ENCODE measurements around the gene LATS2.
"Not testable (repeated sequence)": the region's sequence is repeated elsewhere in the genome, so short reads cannot be mapped to it uniquely, and the experiment has no call there.

LATS2 gene

DNA sequence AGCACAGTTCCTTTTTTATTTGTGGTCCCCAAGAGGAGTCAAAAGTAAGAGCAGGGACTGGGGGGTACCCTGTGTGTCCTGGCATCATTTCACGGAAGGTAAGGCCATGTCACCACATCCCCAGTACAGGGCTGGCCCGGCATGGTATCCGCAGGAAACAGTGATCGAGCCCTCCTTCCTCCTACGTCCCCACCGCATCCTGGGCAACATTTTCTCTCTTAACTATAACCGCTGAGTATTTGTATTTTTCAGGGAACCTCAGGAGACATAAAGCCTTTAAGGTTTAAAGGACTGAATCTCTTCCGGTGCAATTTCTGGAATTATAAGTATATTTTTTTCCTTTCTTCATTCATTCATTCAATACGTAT, 13.6 kb upstream of the LATS2 start:
- no peak for DNase-seq

DNA sequence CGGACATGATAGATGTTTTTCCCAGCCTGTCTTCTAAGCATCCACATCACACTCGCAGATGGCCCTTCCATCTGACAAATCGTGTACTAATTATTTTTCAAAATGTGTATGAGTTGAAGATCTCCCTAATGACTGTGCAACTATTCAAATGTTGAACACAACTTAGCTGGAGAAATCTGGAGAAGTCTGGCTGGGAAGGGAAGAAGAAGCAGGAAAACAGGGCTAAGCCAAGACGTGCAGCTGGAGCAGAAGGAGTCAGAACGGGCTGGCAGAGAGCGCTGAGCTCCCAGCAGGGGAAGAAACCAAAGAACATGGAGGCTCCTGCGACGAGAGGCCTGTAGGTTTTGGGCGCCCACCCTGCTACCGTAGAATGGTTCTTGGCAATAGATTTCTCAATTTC, 13.2 kb upstream of the LATS2 start:
- DNase-seq: no peak

DNA sequence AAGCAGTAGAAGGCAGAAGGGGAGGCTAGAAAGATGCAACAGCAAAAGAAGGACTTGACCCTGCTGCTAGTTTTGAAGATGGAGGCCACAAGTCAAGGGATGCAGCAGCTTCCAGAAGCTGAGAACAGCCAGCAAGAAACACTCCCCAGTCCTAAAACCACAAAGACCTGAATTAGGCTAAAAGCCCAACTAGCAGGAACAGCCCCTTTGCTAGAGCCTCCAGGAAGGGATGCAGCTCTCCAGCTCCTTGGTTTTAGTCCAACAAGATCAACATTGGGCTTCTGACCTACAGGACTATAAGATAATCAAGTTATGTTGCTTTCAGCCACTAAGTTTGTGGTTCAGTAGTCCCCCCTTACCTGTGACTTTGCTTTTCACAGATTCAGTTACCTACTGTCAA, 10.5 kb upstream of the LATS2 start:
- no peak for DNase-seq

DNA sequence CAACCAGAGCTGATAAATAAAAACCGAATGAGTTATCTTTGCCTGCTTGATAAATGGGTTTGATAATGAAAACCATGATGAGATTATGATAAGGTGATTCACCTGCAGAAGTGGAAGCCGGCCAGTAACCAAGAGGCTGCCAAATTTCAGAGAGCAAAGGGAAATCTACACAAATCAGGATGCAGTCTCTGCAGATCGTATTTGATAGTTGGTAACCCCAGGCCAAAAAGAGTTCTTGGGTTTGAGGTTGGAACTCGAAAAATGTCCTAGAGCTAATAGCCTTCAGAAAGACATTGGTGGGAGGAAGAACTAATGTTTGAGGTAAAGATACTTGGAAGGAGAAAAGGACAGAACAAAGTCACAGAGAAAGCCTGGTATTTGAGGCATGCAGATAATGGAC, 9.6 kb upstream of the LATS2 start:
- no peak for DNase-seq

DNA sequence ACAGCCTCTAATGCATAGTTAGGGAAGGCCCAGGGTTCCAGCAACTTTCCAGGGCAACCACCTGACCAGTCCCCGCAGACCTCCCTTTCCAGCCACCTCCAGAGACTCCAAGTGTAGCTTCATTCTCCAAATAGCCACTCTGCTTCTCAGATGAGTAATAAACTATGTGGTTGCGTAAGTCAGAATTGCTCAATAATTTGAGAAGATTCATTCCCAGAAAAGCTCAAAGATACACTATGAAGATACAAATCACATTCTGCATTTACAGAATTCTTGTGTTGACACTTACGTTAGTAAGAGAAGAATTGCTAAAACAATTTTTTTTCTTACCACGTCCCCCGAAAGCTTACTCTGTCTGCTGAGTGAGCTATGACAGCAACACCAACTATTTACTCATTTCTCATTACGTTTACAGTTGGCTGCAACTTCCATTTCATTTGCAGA, 8.2 kb upstream of the LATS2 start:
- no peak for DNase-seq

DNA sequence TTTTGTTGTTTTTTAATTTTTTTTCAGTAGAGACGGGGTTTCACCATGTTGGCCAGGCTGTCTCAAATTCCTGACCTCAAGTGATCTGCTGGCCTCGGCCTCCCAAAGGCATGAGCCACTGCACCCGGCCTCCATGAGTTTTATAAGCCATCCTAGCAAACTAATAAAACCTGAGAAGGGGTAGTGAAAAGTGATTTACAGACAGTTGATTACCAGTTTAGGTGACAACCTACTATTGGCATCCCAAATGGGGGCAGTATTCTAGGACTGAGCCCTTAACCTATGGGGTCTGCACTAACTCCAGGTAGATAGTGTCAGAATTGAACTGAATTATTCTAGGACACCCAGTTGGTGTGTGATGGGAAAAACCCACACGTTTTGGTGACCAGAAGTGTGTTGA, 6.5 kb upstream of the LATS2 start:
- DNase-seq: no peak

DNA sequence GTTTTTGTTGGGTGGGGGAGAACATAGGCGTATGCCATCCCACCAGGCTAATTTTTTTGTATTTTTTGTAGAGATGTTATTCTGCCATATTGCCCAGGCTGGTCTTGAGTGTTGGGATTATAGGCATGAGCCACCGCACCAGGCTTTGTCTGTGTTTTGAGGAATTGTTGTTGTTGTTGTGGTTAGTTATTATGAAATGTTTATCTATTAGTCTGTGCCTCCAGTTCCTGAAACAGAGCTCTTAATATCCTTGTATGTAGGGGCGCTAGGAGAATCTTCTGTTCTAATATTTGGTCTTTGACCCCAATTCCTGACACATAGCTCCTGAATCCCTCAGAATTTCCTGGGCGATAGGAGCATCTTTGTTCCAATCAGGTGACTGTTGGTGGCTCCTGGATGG, 5.6 kb upstream of the LATS2 start:
- DNase-seq: no peak

DNA sequence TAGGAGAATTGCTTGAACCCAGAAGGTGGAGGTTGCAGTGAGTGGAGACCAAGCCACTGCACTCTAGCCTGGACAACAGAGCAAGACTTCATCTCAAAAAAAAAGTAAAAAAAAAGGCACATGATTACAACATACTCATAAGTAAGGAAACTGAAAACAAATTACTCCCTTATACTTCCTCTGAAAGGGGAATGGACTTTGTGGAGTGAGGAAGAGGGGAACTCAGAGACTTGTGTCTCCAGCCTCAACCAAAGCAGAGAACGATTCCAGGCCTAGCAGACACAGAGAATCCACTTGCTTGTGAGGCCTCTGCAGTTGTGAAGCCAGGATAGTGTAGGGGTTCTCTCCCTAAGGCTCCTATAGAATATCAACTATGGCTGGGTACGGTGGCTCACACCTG, 4.3 kb upstream of the LATS2 start:
- no peak for DNase-seq

DNA sequence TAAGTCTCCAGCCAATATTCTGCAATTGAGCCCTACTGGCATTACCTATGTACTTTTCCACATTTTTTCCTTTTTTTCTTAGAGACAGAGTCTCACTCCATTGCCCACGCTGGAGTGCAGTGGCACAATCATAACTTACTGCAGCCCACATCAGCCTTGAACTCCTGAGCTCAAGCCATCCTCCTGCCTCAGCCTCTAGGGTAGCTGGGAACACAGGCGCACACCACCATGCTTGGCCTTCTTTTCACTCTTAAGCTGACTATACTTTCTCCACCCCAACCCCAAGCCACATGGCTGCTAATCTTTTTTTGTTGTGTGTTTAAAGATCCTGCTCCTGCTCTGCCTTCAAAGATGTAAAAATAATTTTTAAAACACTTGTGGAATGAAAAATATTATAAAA, 1.6 kb upstream of the LATS2 start:
- no peak for DNase-seq

DNA sequence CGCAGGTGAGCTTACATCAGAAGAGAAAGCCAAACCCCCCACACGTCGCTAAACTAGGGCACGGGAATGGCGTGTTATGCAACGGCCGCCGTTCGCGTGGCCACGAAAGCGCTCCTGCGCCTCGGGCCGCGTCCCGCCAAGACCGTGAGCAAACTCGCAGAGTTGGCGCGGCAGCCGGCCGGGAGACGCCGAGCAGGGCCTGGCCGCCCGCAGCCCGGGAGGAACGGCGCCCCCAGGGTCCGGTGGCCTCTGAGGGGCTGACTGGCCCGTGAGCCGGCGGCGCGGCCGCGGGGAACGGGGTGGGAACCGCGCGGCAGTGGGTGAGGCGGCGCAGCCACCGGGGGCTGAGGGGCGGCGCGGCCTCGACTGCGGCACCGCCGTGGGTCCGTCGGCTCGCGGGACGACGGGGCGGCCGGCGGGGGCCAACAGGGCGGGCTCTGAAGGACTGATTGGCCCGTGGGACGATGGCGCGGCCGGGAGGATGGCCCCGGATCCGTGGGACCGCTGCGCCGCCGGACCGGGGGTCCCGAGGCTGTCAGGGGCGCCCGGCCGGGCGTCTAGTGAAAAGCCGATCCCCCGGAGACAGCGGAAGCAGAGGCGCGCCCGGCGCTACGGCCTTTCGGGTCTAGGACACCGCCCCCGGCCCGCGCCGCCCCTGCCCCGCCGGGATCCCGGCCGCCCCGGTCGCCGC, 903 bp downstream of the LATS2 start:
- DNase-seq: no peak

DNA sequence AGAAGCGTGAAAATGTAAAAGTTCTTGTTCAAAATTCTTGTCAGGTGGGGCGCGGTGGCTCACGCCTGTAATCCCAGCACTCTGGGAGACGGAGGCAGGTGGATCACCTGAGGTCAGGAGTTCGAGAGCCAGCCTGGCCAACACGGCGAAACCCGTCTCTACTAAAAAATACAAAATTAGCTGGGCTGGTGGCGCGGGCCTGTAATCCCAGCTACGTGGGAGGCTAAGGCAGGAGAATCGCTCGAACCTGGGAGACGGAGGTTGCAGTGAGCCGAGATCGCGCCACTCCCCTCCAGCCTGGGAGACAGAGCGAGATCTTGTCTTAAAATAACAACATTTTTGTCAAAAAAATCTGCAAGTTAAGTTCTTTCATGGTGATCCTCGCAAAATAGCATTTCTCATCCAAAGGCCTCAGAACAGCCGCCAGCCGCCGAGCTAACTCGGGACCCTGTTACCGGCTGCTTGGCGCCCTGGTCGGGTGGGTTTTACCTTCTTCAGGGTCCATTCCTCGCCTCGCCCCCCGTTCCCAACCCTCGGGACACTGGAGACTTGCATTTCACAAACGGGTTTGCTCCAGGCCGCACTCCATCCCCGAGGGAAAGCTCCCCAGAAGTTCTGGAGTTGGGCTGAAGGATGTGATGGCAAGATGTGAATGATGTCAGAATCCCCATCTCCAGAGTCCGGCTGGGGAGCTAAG, 1.6 kb downstream of the LATS2 start:
- no peak for DNase-seq

DNA sequence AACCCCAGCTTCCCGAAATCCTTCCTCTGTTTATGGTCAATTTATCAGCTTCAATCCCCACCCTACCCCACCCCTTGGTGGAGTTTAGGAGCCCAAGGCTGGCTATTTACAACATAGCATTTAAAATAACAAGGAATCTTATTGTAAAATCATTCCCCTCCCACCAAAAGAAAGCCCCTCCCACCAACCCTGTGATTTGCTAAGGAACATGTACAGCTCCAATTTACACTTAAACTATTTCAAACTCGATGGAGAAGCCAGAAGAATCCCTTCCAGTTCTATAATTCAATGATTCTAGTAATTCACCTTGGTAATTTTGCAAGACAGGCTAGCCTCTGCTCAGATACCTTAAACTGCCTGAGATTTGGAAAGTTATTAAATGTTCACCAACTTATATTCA, 3.0 kb downstream of the LATS2 start:
- DNase-seq: no peak

DNA sequence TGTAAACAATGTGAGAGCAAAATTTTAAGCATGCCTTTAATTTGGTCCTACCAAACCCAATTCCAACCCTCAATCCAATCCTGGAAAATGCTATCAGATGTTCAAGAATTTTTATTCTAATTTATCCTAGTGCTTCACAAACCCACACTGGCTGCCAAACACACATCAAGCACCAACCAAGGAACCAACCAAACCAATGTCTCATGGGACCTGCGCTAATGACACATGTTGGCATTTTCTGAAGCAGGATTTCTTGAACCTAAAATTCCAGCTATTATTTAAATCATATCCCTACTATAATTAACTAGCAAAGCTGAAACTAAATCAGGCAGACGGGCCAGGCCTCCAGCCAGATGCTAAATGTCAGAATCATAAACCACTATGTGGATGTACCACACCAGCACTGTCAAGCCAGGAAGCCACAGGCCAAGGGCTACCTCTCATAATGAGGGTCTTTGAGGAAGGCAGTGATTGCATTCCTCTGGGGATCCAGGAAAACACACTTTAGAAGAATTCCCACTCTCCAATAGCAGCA, 5.8 kb downstream of the LATS2 start:
- no peak for DNase-seq

DNA sequence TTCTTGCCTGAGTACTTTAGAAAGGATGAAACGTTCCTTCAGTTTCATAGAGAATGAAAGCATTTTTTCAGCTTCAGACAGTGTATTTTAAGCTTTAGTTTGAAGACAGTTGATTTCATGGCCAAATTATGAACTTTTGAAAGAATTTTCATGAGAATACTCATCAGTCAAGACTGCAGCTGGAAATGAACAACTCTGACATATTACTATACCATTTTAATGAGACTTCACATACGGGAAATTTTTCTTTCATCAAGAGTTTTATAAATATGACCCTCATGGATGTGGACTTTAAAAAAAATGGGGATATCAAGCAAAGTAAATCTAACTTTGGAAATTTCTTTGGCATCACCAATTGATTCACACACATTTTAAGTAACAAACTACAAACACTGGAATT, 6.4 kb downstream of the LATS2 start:
- DNase-seq: no peak

DNA sequence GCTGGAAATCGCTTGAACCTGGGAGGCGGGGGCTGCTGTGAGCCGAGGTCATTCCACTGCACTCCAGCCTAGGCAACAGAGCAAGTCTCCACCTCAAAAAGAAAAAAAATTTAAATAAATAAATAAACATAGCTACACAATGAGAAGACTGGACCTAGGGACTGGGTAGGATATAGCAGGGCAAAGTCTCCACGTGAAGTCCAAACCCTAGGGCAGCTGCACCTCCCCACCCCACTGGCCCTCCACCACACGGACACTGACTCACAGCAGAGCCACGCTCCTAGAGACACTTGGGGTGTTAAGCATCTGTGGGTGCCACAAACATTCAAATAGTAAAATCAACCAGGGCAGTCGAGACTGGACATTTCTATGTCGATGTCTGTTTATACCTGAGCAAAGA, 7.1 kb downstream of the LATS2 start:
- no peak for DNase-seq

DNA sequence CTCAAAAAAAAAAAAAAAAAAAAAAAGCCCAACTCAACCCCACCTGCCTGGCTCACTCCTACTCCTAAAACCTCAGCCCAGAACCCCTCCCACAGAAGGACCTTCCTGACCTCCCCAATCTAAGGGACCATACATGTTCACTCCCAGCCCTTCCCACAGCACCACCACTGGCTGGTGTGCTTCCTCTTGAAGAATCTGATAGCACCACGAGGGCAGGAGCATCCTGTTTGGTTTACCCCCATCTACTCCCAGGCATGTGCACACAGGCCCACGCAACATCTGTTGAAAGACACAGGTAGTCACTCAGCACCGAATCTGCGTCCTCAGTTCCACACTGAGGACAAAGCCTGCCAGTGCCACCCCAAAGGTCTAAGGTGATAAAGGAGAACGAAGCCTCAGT, 8.2 kb downstream of the LATS2 start:
- no peak for DNase-seq

DNA sequence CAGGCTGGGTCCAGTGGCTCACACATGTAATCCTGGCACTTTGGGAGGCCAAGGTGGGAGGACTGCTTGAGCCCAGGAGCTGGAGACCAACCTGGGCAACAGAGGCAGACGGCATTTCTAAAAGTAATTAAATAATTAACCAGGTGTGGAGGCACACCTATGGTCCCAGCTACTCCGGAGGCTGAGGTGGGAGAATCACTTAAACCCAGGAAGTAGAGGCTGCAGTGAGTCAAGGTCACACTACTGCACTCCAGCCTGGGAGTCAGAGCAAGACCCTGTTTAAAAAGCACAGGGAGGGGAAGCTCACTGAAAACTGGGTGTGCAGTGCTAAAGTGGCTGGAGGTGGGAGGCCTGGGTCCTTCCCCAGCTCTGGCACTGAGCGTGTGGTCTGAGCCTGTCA, 9.7 kb downstream of the LATS2 start:
- no peak for DNase-seq

DNA sequence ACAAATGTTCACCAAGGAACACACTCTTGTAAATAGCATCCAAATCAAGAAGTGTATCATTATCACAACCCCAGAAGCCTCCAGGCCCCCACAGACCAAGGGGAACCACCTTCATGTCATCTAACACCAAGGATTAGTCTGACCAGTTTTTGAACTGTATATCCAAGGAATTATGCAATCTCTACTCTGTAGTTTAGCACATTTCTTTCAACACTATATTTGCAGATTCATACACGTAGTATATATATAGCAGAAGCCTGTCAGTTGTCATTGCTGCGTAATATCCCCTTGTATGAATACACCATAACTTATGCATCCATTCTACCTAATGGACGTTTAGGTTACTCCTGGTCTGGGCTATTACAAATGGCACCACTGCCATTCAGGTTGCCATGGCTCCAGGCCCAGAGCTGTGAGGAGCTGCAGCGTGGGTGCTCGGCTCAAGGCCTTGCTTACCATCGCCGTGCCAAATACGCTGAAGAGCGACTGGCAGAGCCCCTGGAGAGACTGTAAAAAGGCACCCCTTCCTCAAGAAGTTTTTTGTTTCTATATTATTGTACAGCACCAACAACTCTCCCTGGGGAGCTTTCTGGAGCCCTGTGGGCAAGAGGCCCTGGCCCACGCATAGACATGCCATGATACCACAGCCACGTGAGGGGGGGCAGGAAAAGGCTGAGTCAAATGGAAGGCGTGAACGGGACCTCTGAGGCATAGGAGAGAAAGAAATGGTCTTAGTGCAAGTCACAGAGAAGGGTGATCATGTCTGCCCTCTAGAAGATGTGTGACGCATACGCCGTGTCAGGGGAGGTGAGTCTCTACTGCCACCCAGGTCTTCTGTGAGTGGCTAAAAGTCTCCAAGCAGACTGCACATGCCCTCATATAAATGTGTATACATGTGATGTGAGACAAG, 10.8 kb downstream of the LATS2 start:
- DNase-seq: no peak

DNA sequence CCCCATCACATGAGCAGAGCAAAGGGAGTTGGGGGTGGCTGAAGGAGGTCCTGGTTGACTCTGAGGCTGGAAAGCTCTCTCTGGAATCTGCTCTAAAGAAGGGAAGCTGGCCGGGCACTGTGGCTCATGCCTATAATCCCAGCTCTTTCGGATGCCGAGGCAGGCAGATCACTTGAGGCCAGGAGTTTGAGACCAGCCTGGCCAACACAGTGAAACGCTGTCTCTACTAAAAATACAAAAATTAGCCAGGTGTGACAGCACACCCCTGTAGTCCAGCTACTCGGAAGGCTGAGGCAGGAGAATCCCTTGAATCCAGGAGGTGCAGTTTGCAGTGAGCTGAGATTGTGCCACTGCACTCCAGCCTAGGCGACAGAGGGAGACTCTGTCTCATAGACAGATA, 11.7 kb downstream of the LATS2 start:
- DNase-seq: not testable (repeated sequence)

DNA sequence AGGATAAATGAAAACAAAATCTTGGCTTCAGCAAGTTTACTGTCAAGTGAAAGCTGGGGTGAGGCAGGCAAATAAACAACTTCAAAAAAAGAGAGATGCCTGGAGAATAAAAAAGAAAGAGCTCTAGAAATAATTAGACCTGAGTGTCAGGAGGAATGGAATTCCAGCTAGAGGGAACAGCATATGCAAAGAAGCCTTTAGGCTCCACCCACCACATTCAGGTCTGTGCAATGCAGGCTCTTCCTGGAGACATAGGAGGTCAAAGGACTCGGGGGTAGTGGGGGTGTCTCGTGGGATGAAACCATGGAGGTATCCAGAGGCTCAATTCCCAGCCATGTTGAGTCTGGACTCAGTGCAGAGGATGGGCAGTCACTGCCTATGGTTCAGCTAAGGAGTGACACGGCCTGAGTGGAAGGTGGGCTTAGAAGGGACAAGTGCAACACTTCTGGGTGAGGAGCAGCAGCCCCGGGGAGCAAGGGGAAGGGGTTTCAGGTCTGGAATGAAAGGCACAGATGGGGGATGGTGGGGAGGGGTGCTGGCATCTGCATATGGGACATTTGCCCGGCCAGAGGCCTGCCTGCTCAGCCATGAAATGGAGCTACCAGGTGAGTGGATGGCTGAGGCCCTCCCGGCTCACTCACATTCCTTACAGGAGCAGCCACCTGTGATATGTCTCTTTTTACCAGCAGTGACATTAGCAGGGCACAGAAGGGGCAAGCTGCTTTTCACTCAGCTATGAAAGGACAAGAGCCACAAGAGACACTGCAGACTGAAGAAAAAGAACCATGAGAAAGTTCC, 12.3 kb downstream of the LATS2 start:
- DNase-seq: no peak

DNA sequence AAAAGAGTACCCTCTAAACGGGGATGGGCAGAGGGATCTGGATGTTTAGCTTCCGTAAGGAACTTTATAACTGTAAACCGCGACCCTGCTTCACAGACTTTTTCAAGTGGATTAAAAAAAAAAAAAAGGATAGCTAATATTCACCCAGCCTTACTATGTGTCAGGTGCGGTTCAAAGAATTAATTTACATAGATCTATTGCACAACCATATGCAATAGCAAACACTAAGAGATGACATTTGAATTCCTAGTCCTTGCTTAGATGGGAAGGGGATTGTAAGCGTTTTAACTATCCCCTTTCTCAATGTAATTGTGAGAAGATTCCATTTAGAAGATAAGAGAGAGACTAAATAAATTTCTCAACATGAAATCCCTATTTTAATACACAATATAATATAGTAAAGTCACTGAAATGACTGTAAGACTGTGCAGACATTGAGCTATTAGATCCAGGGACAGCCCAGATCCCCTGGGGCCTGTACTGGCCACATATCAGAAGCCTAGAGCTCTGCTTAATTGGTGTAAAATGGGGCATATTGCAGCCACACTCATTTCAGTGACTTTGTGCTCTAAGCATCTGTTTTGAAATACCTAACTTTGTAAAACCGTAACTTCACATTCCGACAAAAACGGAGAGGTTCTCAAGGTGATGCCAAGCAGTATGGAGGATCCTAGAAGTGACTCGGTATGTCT, 13.6 kb downstream of the LATS2 start:
- no peak for DNase-seq

DNA sequence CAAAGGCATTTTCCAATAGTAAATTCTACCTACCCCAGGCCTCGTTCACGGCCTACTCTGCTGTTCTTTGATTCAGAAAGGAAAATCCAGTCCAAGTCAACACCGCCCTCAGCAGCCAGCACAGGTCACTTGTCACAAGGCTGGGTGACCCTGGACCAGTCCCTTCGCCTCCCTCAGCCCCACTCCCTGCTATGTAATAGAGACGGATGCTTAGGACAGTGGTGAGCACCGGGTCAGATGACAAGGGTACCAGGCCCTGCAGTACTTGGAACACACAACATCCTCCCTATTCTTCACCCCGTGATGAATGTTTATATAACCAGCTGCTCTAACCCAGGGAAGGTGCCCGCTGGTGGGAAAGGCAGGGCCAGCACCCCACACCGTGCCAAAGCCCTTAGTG, 14.3 kb downstream of the LATS2 start:
- DNase-seq: no peak

Data from NCI-H2081 treated with DMSO at 0.1 percent for 48 hours (cell line).